Gastrocnemius medialis (tissue), 4 donors: ENCODE results near the gene HTR4.

Experiments used
- POLR2A ChIP-seq, 2 donors: fragments of 450-650 bp; IDR thresholded peaks; one replicate each; pipeline ENCODE4 v1.6.1; 2017; ENCODE audit warnings: antibody characterized with exemption in 2 of 2, mild to moderate bottlenecking in 2 of 2, moderate library complexity in 2 of 2
- TF ChIP-seq, protein P1 (sequence below), 5 experiments: fragments of 450-650 bp in 3 of 5; fragments of 200-600 bp in 2 of 5; sonication (generic) in 2 of 5; IDR thresholded peaks in 4 of 5; conservative IDR thresholded peaks in 1 of 5; 1 replicate in 4 of 5; 2 replicates in 1 of 5; pipeline ENCODE4 v1.5.1; 2016 to 2019; ENCODE audit warnings: antibody characterized with exemption in 5 of 5, mild to moderate bottlenecking in 3 of 5, moderate library complexity in 3 of 5

DNA sequence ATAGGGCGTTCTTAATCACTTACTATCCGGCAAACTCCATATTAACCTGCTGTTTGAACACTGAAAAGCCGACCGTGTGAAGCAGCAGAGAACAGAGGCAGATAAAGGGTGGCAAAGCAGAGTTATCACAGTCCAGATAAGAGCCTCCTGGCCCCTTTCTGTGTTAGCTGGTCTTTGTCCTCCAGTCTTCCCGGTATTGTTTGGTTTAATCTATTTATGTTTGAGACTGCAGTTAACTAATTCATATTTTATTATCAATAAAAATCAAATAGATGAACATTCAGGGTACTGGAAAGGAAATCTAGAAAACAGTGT, 6.0 kb upstream of the HTR4 start:
- TF ChIP-seq, protein P1, sequence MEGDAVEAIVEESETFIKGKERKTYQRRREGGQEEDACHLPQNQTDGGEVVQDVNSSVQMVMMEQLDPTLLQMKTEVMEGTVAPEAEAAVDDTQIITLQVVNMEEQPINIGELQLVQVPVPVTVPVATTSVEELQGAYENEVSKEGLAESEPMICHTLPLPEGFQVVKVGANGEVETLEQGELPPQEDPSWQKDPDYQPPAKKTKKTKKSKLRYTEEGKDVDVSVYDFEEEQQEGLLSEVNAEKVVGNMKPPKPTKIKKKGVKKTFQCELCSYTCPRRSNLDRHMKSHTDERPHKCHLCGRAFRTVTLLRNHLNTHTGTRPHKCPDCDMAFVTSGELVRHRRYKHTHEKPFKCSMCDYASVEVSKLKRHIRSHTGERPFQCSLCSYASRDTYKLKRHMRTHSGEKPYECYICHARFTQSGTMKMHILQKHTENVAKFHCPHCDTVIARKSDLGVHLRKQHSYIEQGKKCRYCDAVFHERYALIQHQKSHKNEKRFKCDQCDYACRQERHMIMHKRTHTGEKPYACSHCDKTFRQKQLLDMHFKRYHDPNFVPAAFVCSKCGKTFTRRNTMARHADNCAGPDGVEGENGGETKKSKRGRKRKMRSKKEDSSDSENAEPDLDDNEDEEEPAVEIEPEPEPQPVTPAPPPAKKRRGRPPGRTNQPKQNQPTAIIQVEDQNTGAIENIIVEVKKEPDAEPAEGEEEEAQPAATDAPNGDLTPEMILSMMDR (IDR thresholded peaks at IDR 0.05 in 4 of 5, conservative IDR thresholded peaks at IDR 0.05 in 1 of 5) = no peak
- no peak for TF ChIP-seq POLR2A (IDR thresholded peaks at IDR 0.05)
